ENCODE data around the gene VWC2.

GRCh38 chr7:49797987-49798660 is 24.7 kb downstream of the VWC2 start:
- TF ChIP-seq CTCF (IDR thresholded peaks at IDR 0.05) = no peak
- no peak for TF ChIP-seq POLR2A (IDR thresholded peaks at IDR 0.05)

Measured in lower leg skin (tissue), 3 donors.